Prostate gland (tissue), 2 donors: ENCODE results near the gene SMAGP. TPM values are rescaled to one million over a fixed set of nuclear protein-coding genes. Genes with fewer than 3 reads are reported as not detected.
A peak's percentile ranks its signal among the peaks of the same experiment; 100 is the strongest.
"Not testable (repeated sequence)": the region's sequence is repeated elsewhere in the genome, so short reads cannot be mapped to it uniquely, and the experiment has no call there.

Experiments
- DNase-seq: peaks from one replicate; pipeline ENCODE4 v3.0.0-alpha.2; 2019; ENCODE audit warnings: low spot score
- H3K27ac ChIP-seq, 2 donors: fragments of 200-600 bp; sonication (generic); 2 replicates each; pipeline ENCODE4 v1.5.1; 2017 to 2019
- H3K27me3 ChIP-seq: fragments of 200-600 bp; sonication (generic); replicated peaks from 2 replicates; pipeline ENCODE4 v1.5.1; 2019; ENCODE audit not compliant: insufficient read depth
- H3K36me3 ChIP-seq, 2 donors: fragments of 200-600 bp; sonication (generic); 1 replicate in 1 of 2; 2 replicates in 1 of 2; pipeline versions ENCODE4 v1.5.1 to v1.8.1; 2017 to 2019
- H3K4me1 ChIP-seq: fragments of 200-600 bp; sonication (generic); replicated peaks from 2 replicates; pipeline ENCODE4 v1.5.1; 2019
- H3K4me3 ChIP-seq, 2 donors: fragments of 200-600 bp; sonication (generic); 2 replicates each; pipeline ENCODE4 v1.5.1; 2017 to 2019
- H3K9me3 ChIP-seq: fragments of 200-600 bp; sonication (generic); 2 replicates; pipeline ENCODE4 v1.5.1; 2017
- CTCF ChIP-seq, 4 experiments: fragments of 200-600 bp in 2 of 4; fragments of 450-650 bp in 2 of 4; sonication (generic) in 2 of 4; IDR thresholded peaks; 1 replicate in 3 of 4; 2 replicates in 1 of 4; pipeline ENCODE4 v1.5.1; 2016 to 2019; ENCODE audit warnings: antibody characterized with exemption in 4 of 4, mild to moderate bottlenecking in 2 of 4, moderate library complexity in 2 of 4
- POLR2A ChIP-seq: fragments of 450-650 bp; IDR thresholded peaks from one replicate; pipeline ENCODE4 v1.6.1; 2016; ENCODE audit warnings: antibody characterized with exemption, mild to moderate bottlenecking
- POLR2AphosphoS5 ChIP-seq: sonication (generic); formaldehyde crosslinking; IDR thresholded peaks from one replicate; pipeline ENCODE4 v1.6.1; 2017; ENCODE audit warnings: antibody characterized with exemption
- WGBS: methylation state at CpG from one replicate; pipeline ENCODE4 v1.1.5; 2018; 5-methylcytosine and 5-hydroxymethylcytosine counted together
- intact Hi-C: fragments of 100-400 bp; cut with DNase I; formaldehyde crosslinking; loops from one replicate; pipeline ENCODE4 v1.14.2; 2022
- total RNA-seq, 2 donors: library from RNA; depleted of rRNA; stranded (reverse); fragments of >200 nt; gene quantifications; one replicate each; pipeline ENCODE4 v1.1.0, GENCODE V29; 2016

Gene SMAGP
- total RNA-seq, 2 donors from 2014 or later, result 10.7 to 15.4 TPM

GRCh38 chr12:51262758-51263177 lies 7.4 kb downstream of the SMAGP start:
- Histone ChIP-seq H3K4me1 (no peaks in the 10 kb centered on the region), H3K36me3 (no peaks in the 10 kb centered on the region), H3K9me3 (no peaks in the 10 kb centered on the region), H3K27me3 (no peaks in the 10 kb centered on the region), H3K27ac (no peak overlapping the region), H3K4me3 (no peak overlapping the region)
- DNase-seq, result peak; percentile 37
- WGBS, result 34% methylated on average over 7 of the region's 7 CpGs
- peak in 3 of 4 experiments; percentile 18 to 50 (median 44) for TF ChIP-seq CTCF (IDR thresholded peaks at IDR 0.05)
- no peak for TF ChIP-seq POLR2A
- no peak for TF ChIP-seq POLR2AphosphoS5
- intact Hi-C loops, result loop anchor here (10.0 kb wide), 1 partner anchor 272 kb away; no protein-coding TSS in a partner anchor

- H3K4me1 ChIP-seq, DNase-seq, H3K36me3 ChIP-seq, H3K27ac ChIP-seq, H3K4me3 ChIP-seq, intact Hi-C loops, H3K9me3 ChIP-seq, H3K27me3 ChIP-seq: not testable (repeated sequence)
- WGBS, result 96% methylated on average over 1 of the region's 1 CpG
These were observed 10.6 kb downstream of the SMAGP start for GRCh38 chr12:51259600-51259999.

- TF ChIP-seq POLR2A (no peak), CTCF (IDR thresholded peaks at IDR 0.05) (no peak), POLR2AphosphoS5 (no peak)
- 83% methylated on average over 4 of the region's 4 CpGs for WGBS
- DNase-seq, result no peak
These were observed 15.7 kb downstream of the SMAGP start for GRCh38 chr12:51254536-51254935.

DNA sequence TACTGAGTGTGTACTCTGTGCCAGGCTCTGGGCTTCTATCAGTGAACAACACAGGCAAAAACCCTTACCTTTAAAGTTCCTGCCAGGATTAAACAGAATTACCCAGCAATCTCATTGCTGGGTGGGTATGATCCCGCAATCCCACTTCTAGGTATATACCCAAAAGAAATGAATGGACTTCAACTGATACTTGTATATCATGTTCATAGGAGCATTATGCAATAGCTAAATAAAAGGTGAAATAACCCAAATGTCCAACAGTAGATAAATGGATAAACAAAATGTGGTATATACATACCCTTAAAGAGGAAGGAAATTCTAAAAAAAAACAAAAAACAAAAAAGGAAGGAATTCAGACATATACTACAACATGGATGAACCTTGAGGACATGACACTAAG lies 16.9 kb downstream of the SMAGP start:
- H3K27ac ChIP-seq, result no peak overlapping the region
- no peaks in the 10 kb centered on the region for H3K36me3 ChIP-seq
- no peaks in the 10 kb centered on the region for H3K9me3 ChIP-seq
- H3K27me3 ChIP-seq, result no peaks in the 10 kb centered on the region
- intact Hi-C loops, result no loop called here
- DNase-seq, result no peak
- WGBS, result 97% methylated on average over 1 of the region's 1 CpG
- TF ChIP-seq POLR2A (no peak), POLR2AphosphoS5 (no peak), CTCF (IDR thresholded peaks at IDR 0.05) (no peak)
- H3K4me1 ChIP-seq, result no peaks in the 10 kb centered on the region
- H3K4me3 ChIP-seq, result no peak overlapping the region

More at GRCh38 chr12:51254536-51254935, 15.7 kb downstream of the SMAGP start:
- H3K4me1 ChIP-seq, result no peaks in the 10 kb centered on the region
- no peak overlapping the region for H3K27ac ChIP-seq
- H3K4me3 ChIP-seq, result no peak overlapping the region
- H3K27me3 ChIP-seq, result no peaks in the 10 kb centered on the region
- intact Hi-C loops, result no loop called here
- no peaks in the 10 kb centered on the region for H3K9me3 ChIP-seq
- no peaks in the 10 kb centered on the region for H3K36me3 ChIP-seq

- no peak for DNase-seq
- WGBS, result 63% methylated on average over 14 of the region's 14 CpGs
- no peak for TF ChIP-seq CTCF (IDR thresholded peaks at IDR 0.05)
- no peak for TF ChIP-seq POLR2A
- TF ChIP-seq POLR2AphosphoS5, result no peak
- Histone ChIP-seq H3K9me3 (no peaks in the 10 kb centered on the region), H3K4me3 (no peak overlapping the region), H3K27ac (no peak overlapping the region), H3K36me3 (no peaks in the 10 kb centered on the region), H3K27me3 (no peaks in the 10 kb centered on the region), H3K4me1 (no peaks in the 10 kb centered on the region)
- intact Hi-C loops, result no loop called here
These were observed 22.6 kb downstream of the SMAGP start for GRCh38 chr12:51247523-51248206.
